HG02943 (cell line): ENCODE measurements around the gene ASB2.

Experiments
- ATAC-seq: cut with Tn5 transposase; IDR thresholded peaks from one replicate; pipeline ENCODE4 v1.9.1; 2021; ENCODE audit warnings: mild to moderate bottlenecking, low read depth, moderate library complexity; ENCODE audit not compliant: unreplicated experiment

Gene ASB2

GRCh38 chr14:94001016-94001415 is 24.6 kb upstream of the ASB2 start:
- ATAC-seq = no peak

- no peak for ATAC-seq
These were observed 23.9 kb upstream of the ASB2 start for GRCh38 chr14:94000267-94000666.

- no peak for ATAC-seq
These were observed 23.2 kb upstream of the ASB2 start for GRCh38 chr14:93999573-93999972.

GRCh38 chr14:93998871-93999403 is 22.6 kb upstream of the ASB2 start:
- no peak for ATAC-seq

GRCh38 chr14:93997916-93998870 is 21.8 kb upstream of the ASB2 start:
- no peak for ATAC-seq

- no peak for ATAC-seq
These were observed 20.7 kb upstream of the ASB2 start, which contains the start of gene CCDC197 for GRCh38 chr14:93997082-93997481. CCDC197 (plus strand) TSS chr14:93997301; CDS start chr14:93998132, 831 bp downstream.

- ATAC-seq = no peak
These were observed 19.8 kb upstream of the ASB2 start for GRCh38 chr14:93996130-93996695.

- no peak for ATAC-seq
These were observed 18.7 kb upstream of the ASB2 start for GRCh38 chr14:93994919-93995682.

GRCh38 chr14:93993382-93993781 is 17.0 kb upstream of the ASB2 start:
- ATAC-seq = no peak

GRCh38 chr14:93991649-93992048 is 15.3 kb upstream of the ASB2 start:
- no peak for ATAC-seq

- ATAC-seq = no peak
These were observed 14.8 kb upstream of the ASB2 start for GRCh38 chr14:93991212-93991611.

- no peak for ATAC-seq
These were observed 13.6 kb upstream of the ASB2 start for GRCh38 chr14:93989939-93990338.

GRCh38 chr14:93987815-93988476 is 11.6 kb upstream of the ASB2 start:
- no peak for ATAC-seq

GRCh38 chr14:93987376-93987775 is 11.0 kb upstream of the ASB2 start:
- no peak for ATAC-seq

- ATAC-seq = no peak
These were observed 10.6 kb upstream of the ASB2 start for GRCh38 chr14:93986955-93987354.

- no peak for ATAC-seq
These were observed 8.6 kb upstream of the ASB2 start for GRCh38 chr14:93984987-93985410.

GRCh38 chr14:93984070-93984469 is 7.7 kb upstream of the ASB2 start:
- no peak for ATAC-seq

GRCh38 chr14:93982230-93983007 is 6.0 kb upstream of the ASB2 start:
- no peak for ATAC-seq
